HFF-Myc (cell line): ENCODE results near the gene NELFB.
"Not testable (repeated sequence)": the region's sequence is repeated elsewhere in the genome, so short reads cannot be mapped to it uniquely, and the experiment has no call there.

Experiments
- DNase-seq: peaks from one replicate; pipeline ENCODE4 v3.0.0-alpha.2; 2011; ENCODE audit warnings: low read depth; ENCODE audit errors: extremely low read depth
- H3K4me3 ChIP-seq: replicated peaks from 2 replicates; pipeline ENCODE4 v1.5.1; 2011; ENCODE audit warnings: low read depth, mild to moderate bottlenecking, control low read depth, low read length
- CTCF ChIP-seq: IDR thresholded peaks from 2 replicates; pipeline ENCODE4 v1.5.1; 2012; ENCODE audit warnings: mild to moderate bottlenecking, low read depth, low read length, control low read depth; ENCODE audit errors: missing control alignments

NELFB gene

GRCh38 chr9:137255448-137256114, 454 bp downstream of the NELFB start:
- no peak for DNase-seq
- no peak for TF ChIP-seq CTCF
- H3K4me3 ChIP-seq, result peak overlapping the region; percentile 97

- TF ChIP-seq CTCF, result no peak
Measured at GRCh38 chr9:137256362-137256761, 1.2 kb downstream of the NELFB start.

GRCh38 chr9:137256856-137257255, 1.7 kb downstream of the NELFB start:
- no peak for TF ChIP-seq CTCF
- peak overlapping the region; percentile 97 for H3K4me3 ChIP-seq
- DNase-seq, result no peak

More at GRCh38 chr9:137256362-137256761, 1.2 kb downstream of the NELFB start:
- H3K4me3 ChIP-seq, result peak overlapping the region; percentile 97
- no peak for DNase-seq

- not testable (repeated sequence) for DNase-seq
- peak; percentile 48 for TF ChIP-seq CTCF
Measured at GRCh38 chr9:137262173-137262908, 7.2 kb downstream of the NELFB start.

GRCh38 chr9:137262909-137263285, 7.8 kb downstream of the NELFB start:
- H3K4me3 ChIP-seq, result no peak overlapping the region
- TF ChIP-seq CTCF, result no peak
- no peak for DNase-seq

More at GRCh38 chr9:137262173-137262908, 7.2 kb downstream of the NELFB start:
- not testable (repeated sequence) for H3K4me3 ChIP-seq

GRCh38 chr9:137263506-137263905, 8.4 kb downstream of the NELFB start:
- no peak for DNase-seq
- TF ChIP-seq CTCF, result no peak
- no peak overlapping the region for H3K4me3 ChIP-seq

- H3K4me3 ChIP-seq, result no peak overlapping the region
- DNase-seq, result no peak
- no peak for TF ChIP-seq CTCF
Measured at GRCh38 chr9:137264067-137264466, 8.9 kb downstream of the NELFB start.
